Neural cell (in vitro differentiated cells): ENCODE data around the gene PGBD2. TPM values are rescaled to one million over a fixed set of nuclear protein-coding genes. Genes with fewer than 3 reads are reported as not detected.
"Not testable (repeated sequence)": the region's sequence is repeated elsewhere in the genome, so short reads cannot be mapped to it uniquely, and the experiment has no call there.

Experiments used
- H2AFZ ChIP-seq: fragments of 200-600, 300-800 bp; sonication (generic), shearing (Covaris generic); 2 replicates; pipeline ENCODE4 v1.6.0; 2014; ENCODE audit warnings: low read depth, mild to moderate bottlenecking, antibody characterized with exemption, low read length, moderate library complexity
- H3F3A ChIP-seq: fragments of 200-600 bp; shearing (Covaris generic); 2 replicates; pipeline ENCODE4 v1.6.1; 2016; ENCODE audit warnings: mild to moderate bottlenecking, moderate library complexity, mixed read lengths, antibody characterized with exemption, low read length; ENCODE audit not compliant: insufficient read depth, poor library complexity, severe bottlenecking
- H3K27ac ChIP-seq: fragments of 200-600, 300-800 bp; sonication (generic), shearing (Covaris generic); 2 replicates; pipeline ENCODE4 v1.5.1; 2014; ENCODE audit warnings: mild to moderate bottlenecking, low read length, moderate library complexity
- H3K27me3 ChIP-seq: fragments of 300-800, 200-600 bp; sonication (generic), shearing (Covaris generic); 2 replicates; pipeline ENCODE4 v1.6.0; 2014; ENCODE audit warnings: mild to moderate bottlenecking, low read depth, low read length, moderate library complexity; ENCODE audit not compliant: insufficient read depth
- H3K36me3 ChIP-seq: fragments of 300-800, 200-600 bp; sonication (generic), shearing (Covaris generic); 2 replicates; pipeline ENCODE4 v1.5.1; 2014; ENCODE audit warnings: mild to moderate bottlenecking, antibody characterized with exemption, low read length, moderate library complexity; ENCODE audit not compliant: insufficient read depth
- H3K4me2 ChIP-seq: fragments of 300-800, 200-600 bp; sonication (generic), shearing (Covaris generic); 2 replicates; pipeline ENCODE4 v1.6.0; 2014; ENCODE audit warnings: mild to moderate bottlenecking, low read length
- H3K4me3 ChIP-seq: fragments of 300-800, 200-600 bp; sonication (generic), shearing (Covaris generic); 2 replicates; pipeline ENCODE4 v1.5.1; 2014; ENCODE audit warnings: mild to moderate bottlenecking, low read length, moderate library complexity
- H3K79me2 ChIP-seq: fragments of 200-600 bp; shearing (Covaris generic); replicated peaks from 2 replicates; pipeline ENCODE4 v1.6.0; 2014; ENCODE audit warnings: mild to moderate bottlenecking, low read length, moderate library complexity; ENCODE audit not compliant: insufficient read depth
- H3K9ac ChIP-seq: fragments of 300-800, 200-600 bp; sonication (generic), shearing (Covaris generic); 2 replicates; pipeline ENCODE4 v1.6.1; 2016; ENCODE audit warnings: mild to moderate bottlenecking, low read length, mixed read lengths
- H3K9me2 ChIP-seq: fragments of 200-600 bp; shearing (Covaris generic); 2 replicates; pipeline ENCODE4 v1.6.1; 2016; ENCODE audit warnings: mild to moderate bottlenecking, low read length, mixed read lengths; ENCODE audit not compliant: insufficient read depth
- H3K9me3 ChIP-seq: fragments of 200-600, 300-800 bp; sonication (generic), shearing (Covaris generic); 2 replicates; pipeline ENCODE4 v1.6.1; 2016; ENCODE audit warnings: mild to moderate bottlenecking, mixed run types, low read length, moderate library complexity, mixed read lengths
- H4K20me1 ChIP-seq: fragments of 200-600 bp; shearing (Covaris generic); 2 replicates; pipeline ENCODE4 v1.6.1; 2016; ENCODE audit warnings: mild to moderate bottlenecking, mixed run types; ENCODE audit not compliant: insufficient read depth
- CTCF ChIP-seq: fragments of 450-650 bp; IDR thresholded peaks from 2 replicates; pipeline ENCODE4 v1.5.1; 2014; ENCODE audit warnings: antibody characterized with exemption, mild to moderate bottlenecking, moderate library complexity; ENCODE audit not compliant: poor library complexity, severe bottlenecking
- EP300 ChIP-seq: fragments of 450-650 bp; conservative IDR thresholded peaks from 2 replicates; pipeline ENCODE4 v1.6.1; 2014; ENCODE audit warnings: antibody characterized with exemption, mild to moderate bottlenecking, moderate library complexity; ENCODE audit not compliant: poor library complexity, severe bottlenecking
- EZH2 ChIP-seq: fragments of 200-600, 300-800 bp; shearing (Covaris generic), sonication (generic); IDR thresholded peaks from 2 replicates; pipeline ENCODE4 v1.6.1; 2014; ENCODE audit warnings: antibody characterized with exemption, low read length, borderline replicate concordance, mild to moderate bottlenecking; ENCODE audit not compliant: insufficient read depth, poor library complexity, severe bottlenecking
- MXI1 ChIP-seq: fragments of 450-650 bp; conservative IDR thresholded peaks from 2 replicates; pipeline ENCODE4 v1.6.1; 2014; ENCODE audit warnings: antibody characterized with exemption, mild to moderate bottlenecking; ENCODE audit not compliant: poor library complexity, severe bottlenecking
- POLR2AphosphoS5 ChIP-seq: IDR thresholded peaks from 2 replicates; pipeline ENCODE4 v1.6.1; 2012
- RAD21 ChIP-seq: fragments of 450-650 bp; conservative IDR thresholded peaks from 2 replicates; pipeline ENCODE4 v1.6.1; 2014; ENCODE audit warnings: antibody characterized with exemption, mild to moderate bottlenecking, moderate library complexity
- REST ChIP-seq: IDR thresholded peaks from 2 replicates; pipeline ENCODE4 v1.6.1; 2012; ENCODE audit warnings: borderline replicate concordance
- SMC3 ChIP-seq: fragments of 450-650 bp; conservative IDR thresholded peaks from 2 replicates; pipeline ENCODE4 v1.6.1; 2014; ENCODE audit warnings: antibody characterized with exemption, mild to moderate bottlenecking, moderate library complexity; ENCODE audit not compliant: poor library complexity
- TAF1 ChIP-seq: IDR thresholded peaks from 2 replicates; pipeline ENCODE4 v1.6.1; 2012; ENCODE audit warnings: low read depth
- polyA plus RNA-seq: library from polyadenylated mRNA; depleted of rRNA; stranded (reverse); fragments of >200 nt; gene quantifications from 2 replicates; pipeline ENCODE4 v1.2.3, GENCODE V29; 2014

PGBD2 gene
- polyA plus RNA-seq, 1 donor from 2014 or later, result 8.1 TPM

GRCh38 chr1:248924696-248925532, 18.9 kb downstream of the PGBD2 start:
- H3F3A ChIP-seq, result no peaks in the 10 kb centered on the region
- no peak overlapping the region for H3K4me3 ChIP-seq
- no peak for TF ChIP-seq MXI1
- TF ChIP-seq SMC3, result peak; percentile 58
- no peak for TF ChIP-seq EP300
- no peak for TF ChIP-seq TAF1
- TF ChIP-seq EZH2, result no peak
- TF ChIP-seq RAD21, result peak; percentile 39
- TF ChIP-seq POLR2AphosphoS5, result no peak
- peak; percentile 64 for TF ChIP-seq CTCF
- no peak for TF ChIP-seq REST
- H3K9ac ChIP-seq, result no peak overlapping the region
- no peaks in the 10 kb centered on the region for H3K9me2 ChIP-seq
- no peaks in the 10 kb centered on the region for H3K79me2 ChIP-seq
- no peak overlapping the region for H2AFZ ChIP-seq
- no peaks in the 10 kb centered on the region for H3K36me3 ChIP-seq
- H3K4me2 ChIP-seq, result no peak overlapping the region
- no peaks in the 10 kb centered on the region for H3K9me3 ChIP-seq
- no peak overlapping the region for H3K27ac ChIP-seq
- no peaks in the 10 kb centered on the region for H4K20me1 ChIP-seq
- H3K27me3 ChIP-seq, result no peaks in the 10 kb centered on the region

GRCh38 chr1:248925859-248926258, 19.8 kb downstream of the PGBD2 start:
- H3K4me3 ChIP-seq, H3F3A ChIP-seq, H3K27me3 ChIP-seq, H3K27ac ChIP-seq, H3K36me3 ChIP-seq, H3K9me2 ChIP-seq, H3K4me2 ChIP-seq, H3K9ac ChIP-seq, H3K9me3 ChIP-seq, H3K79me2 ChIP-seq, H2AFZ ChIP-seq, H4K20me1 ChIP-seq: not testable (repeated sequence)
